ENCODE data around the gene SRSF9.

- no peak for TF ChIP-seq POLR2A (IDR thresholded peaks at IDR 0.05; ENCODE audit: low read depth, low read length)
- no peak for TF ChIP-seq POLR2AphosphoS5 (IDR thresholded peaks at IDR 0.05; ENCODE audit: low read depth, low read length)
- TF ChIP-seq TAF1 (IDR thresholded peaks at IDR 0.05; ENCODE audit: borderline replicate concordance, low read depth, low read length) = no peak
Measured at GRCh38 chr12:120428597-120429229, 40.8 kb downstream of the SRSF9 start.

Measured in GM12892 (cell line).